GM12878 (cell line): ENCODE results near the gene IFNLR1. TPM values are rescaled to one million over a fixed set of nuclear protein-coding genes. Genes with fewer than 3 reads are reported as not detected.

Experiments used
- ATAC-seq: fragments of 200-7000 bp; cut with Tn5 transposase; 3 replicates; pipeline ENCODE4 v1.9.1; 2020; ENCODE audit warnings: mild to moderate bottlenecking, moderate library complexity
- BruUV-seq: library from RNA; stranded (reverse); fragments of 400-500 nt; replicated peaks from 2 replicates; lab custom pipeline; 2021; lab: Mats Ljungman, UMichigan
- CTCF ChIA-PET: fragments of 300-600 bp; sonication (Branson Sonifier 250); formaldehyde crosslinking; extraction: SDS; loops from one replicate; lab custom pipeline; 2021; ENCODE audit warnings: inconsistent platforms; lab: Yijun Ruan, JAX
- POLR2A ChIA-PET: fragments of 350-600 bp; formaldehyde crosslinking; extraction: SDS; loops from one replicate; lab custom pipeline; 2021; ENCODE audit warnings: inconsistent platforms; lab: Charles Lee
- RAD21 ChIA-PET: fragments of 300-600 bp; sonication (Branson Sonifier 250); formaldehyde crosslinking; loops from one replicate; lab custom pipeline; 2023; ENCODE audit warnings: antibody characterized with exemption; ENCODE audit not compliant: unreplicated experiment; lab: Charles Lee
- SMC1A ChIA-PET: fragments of 300-600 bp; sonication (Branson Sonifier 250); formaldehyde crosslinking; loops from one replicate; lab custom pipeline; 2023; ENCODE audit not compliant: unreplicated experiment, uncharacterized antibody; lab: Charles Lee
- DNase-seq: peaks from one replicate; pipeline ENCODE4 v3.0.0-alpha.2; 2011; ENCODE audit warnings: low read depth, low spot score
- FAIRE-seq: peaks from 3 replicates; lab custom pipeline; 2011; peaks lifted over from hg19 to GRCh38; lab: Jason Lieb, UNC
- H2AFZ ChIP-seq: 2 replicates; pipeline ENCODE4 v1.6.0; 2011; ENCODE audit warnings: low read depth, low read length, control low read depth; ENCODE audit not compliant: control insufficient read depth
- H3K27ac ChIP-seq: 2 replicates; pipeline ENCODE4 v1.5.1; 2011; ENCODE audit warnings: control low read depth; ENCODE audit not compliant: control insufficient read depth, insufficient read depth
- H3K27me3 ChIP-seq, 2 experiments: replicated peaks in 1 of 2; 2 replicates each; pipeline versions ENCODE4 v1.6.0 to v1.6.1; 2011; ENCODE audit warnings: low read length in 1 of 2; ENCODE audit not compliant: control insufficient read depth in 2 of 2, insufficient read depth in 2 of 2
- H3K36me3 ChIP-seq, 2 experiments: 2 replicates each; pipeline ENCODE4 v1.5.1; 2011; ENCODE audit warnings: low read length in 1 of 2; ENCODE audit not compliant: control insufficient read depth in 2 of 2, insufficient read depth in 2 of 2
- H3K4me1 ChIP-seq: 2 replicates; pipeline ENCODE4 v1.6.1; 2011; ENCODE audit warnings: mild to moderate bottlenecking, low read length, moderate library complexity, mixed read lengths; ENCODE audit not compliant: control insufficient read depth, insufficient read depth
- H3K4me2 ChIP-seq: 2 replicates; pipeline ENCODE4 v1.6.0; 2011; ENCODE audit warnings: control low read depth; ENCODE audit not compliant: control insufficient read depth, insufficient read depth
- H3K4me3 ChIP-seq: fragments of 200-600 bp; sonication (generic); 2 replicates; pipeline ENCODE4 v1.5.1; 2016
- H3K79me2 ChIP-seq: 2 replicates; pipeline ENCODE4 v1.6.0; 2011; ENCODE audit warnings: low read length; ENCODE audit not compliant: control insufficient read depth, insufficient read depth
- H3K9ac ChIP-seq: 2 replicates; pipeline ENCODE4 v1.8.0; 2011; ENCODE audit warnings: low read length, control low read depth, mixed read lengths; ENCODE audit not compliant: control insufficient read depth, insufficient read depth
- H3K9me3 ChIP-seq: replicated peaks from 3 replicates; pipeline ENCODE4 v1.5.1; 2011; ENCODE audit warnings: mild to moderate bottlenecking, low read length; ENCODE audit not compliant: control insufficient read depth, insufficient read depth
- H4K20me1 ChIP-seq: 2 replicates; pipeline ENCODE4 v1.6.0; 2011; ENCODE audit not compliant: control insufficient read depth, insufficient read depth
- CHD2 ChIP-seq: IDR thresholded peaks from 2 replicates; pipeline ENCODE4 v1.6.1; 2011; ENCODE audit warnings: low read depth, low read length, improper control_type of control experiment, borderline replicate concordance
- FOXM1 ChIP-seq: IDR thresholded peaks from 2 replicates; pipeline ENCODE4 v1.6.1; 2012; ENCODE audit warnings: low read depth, mild to moderate bottlenecking, inconsistent platforms, low read length, moderate library complexity
- HSF1 ChIP-seq: fragments of 150-350 bp; IDR thresholded peaks from 2 replicates; pipeline ENCODE4 v1.6.1; 2014; ENCODE audit warnings: mild to moderate bottlenecking, low read depth, low read length
- IRF3 ChIP-seq: fragments of 450-650 bp; IDR thresholded peaks from 2 replicates; pipeline ENCODE4 v1.6.1; 2014; ENCODE audit warnings: mild to moderate bottlenecking
- RAD21 ChIP-seq: IDR thresholded peaks from 2 replicates; pipeline ENCODE4 v1.6.1; 2011; ENCODE audit warnings: mild to moderate bottlenecking, low read depth, low read length, moderate library complexity; ENCODE audit not compliant: insufficient read depth
- RUNX3 ChIP-seq: IDR thresholded peaks from 2 replicates; pipeline ENCODE4 v1.6.1; 2012; ENCODE audit warnings: low read length, inconsistent platforms
- SMC3 ChIP-seq: IDR thresholded peaks from 2 replicates; pipeline ENCODE4 v1.6.1; 2011; ENCODE audit warnings: low read length, improper control_type of control experiment, borderline replicate concordance
- SRF ChIP-seq, 2 experiments: IDR thresholded peaks; 2 replicates each; pipeline ENCODE4 v1.6.1; 2011; ENCODE audit warnings: low read depth in 2 of 2, low read length in 2 of 2, mild to moderate bottlenecking in 1 of 2, moderate library complexity in 1 of 2
- YY1 ChIP-seq: IDR thresholded peaks from 2 replicates; pipeline ENCODE4 v1.6.1; 2011; ENCODE audit warnings: low read depth, mild to moderate bottlenecking, low read length
- ZBTB33 ChIP-seq: fragments of 450-650 bp; IDR thresholded peaks from 2 replicates; pipeline ENCODE4 v1.6.1; 2017; ENCODE audit warnings: mild to moderate bottlenecking
- ZNF384 ChIP-seq: IDR thresholded peaks from 2 replicates; pipeline ENCODE4 v1.6.1; 2012; ENCODE audit warnings: low read depth, mild to moderate bottlenecking, low read length, improper control_type of control experiment, borderline replicate concordance
- WGBS: methylation state at CpG from one replicate; pipeline ENCODE4 v1.1.6; 2016; ENCODE audit warnings: low lambda C conversion rate; ENCODE audit not compliant: insufficient replicate concordance, insufficient coverage; ENCODE audit errors: missing lambda C conversion rate; 5-methylcytosine and 5-hydroxymethylcytosine counted together
- in situ Hi-C: fragments of 300-500 bp; cut with MboI; formaldehyde crosslinking; loops from 9 replicates; pipeline ENCODE4 v1.14.3; 2018; ENCODE audit warnings: mixed read lengths
- intact Hi-C: fragments of 100-400 bp; cut with micrococcal nuclease; formaldehyde crosslinking; loops from one replicate; pipeline ENCODE4 v1.14.2; 2022; ENCODE audit not compliant: unreplicated experiment
- polyA plus RNA-seq, 11 experiments: library from polyadenylated mRNA; depleted of rRNA in 4 of 11; unstranded in 6 of 11; stranded (reverse) in 5 of 11; fragments of >200 nt; fragmentation: Nextera tagmentation in 4 of 11; fragmentation: Illumina TruSeq in 1 of 11; extraction: Ambion mirVana in 4 of 11; extraction: Trizol in 1 of 11; gene quantifications; 1 replicate in 1 of 11; 2 replicates in 10 of 11; pipeline versions ENCODE4 v1.2.1 to v1.2.3, GENCODE V29; 2011 to 2016; ENCODE audit warnings: inconsistent platforms in 2 of 11, missing spikeins in 2 of 11, low read depth in 1 of 11
- total RNA-seq, 4 experiments: library from RNA; depleted of rRNA in 3 of 4; stranded (reverse); fragments of >200 nt in 3 of 4; fragmentation: Illumina TruSeq in 1 of 4; extraction: Trizol in 1 of 4; gene quantifications; 2 replicates each; pipeline versions ENCODE4 v1.2.1 to v1.2.3, GENCODE V29; 2013 to 2021
- TF ChIP-seq, protein P1 (sequence below): fragments of 450-650 bp; IDR thresholded peaks from 2 replicates; pipeline ENCODE4 v1.6.1; 2017; ENCODE audit warnings: low read depth, mild to moderate bottlenecking, moderate library complexity
- TF ChIP-seq, protein P2 (sequence below), 3 experiments: IDR thresholded peaks in 2 of 3; conservative IDR thresholded peaks in 1 of 3; 2 replicates each; pipeline ENCODE4 v1.5.1; 2011; ENCODE audit warnings: low read depth in 3 of 3, low read length in 3 of 3, mild to moderate bottlenecking in 3 of 3, control low read depth in 2 of 3, moderate library complexity in 2 of 3, inconsistent platforms in 1 of 3, mixed read lengths in 1 of 3; ENCODE audit not compliant: control insufficient read depth in 2 of 3, insufficient read depth in 1 of 3; ENCODE audit errors: extremely low read depth in 1 of 3

IFNLR1 gene
- total and polyA plus RNA-seq, 10 of the 15 experiments (the other 5 are each of a cell fraction or from before 2014, with no cell fraction given): 0.31 to 5.6 (median 3.9) TPM

DNA sequence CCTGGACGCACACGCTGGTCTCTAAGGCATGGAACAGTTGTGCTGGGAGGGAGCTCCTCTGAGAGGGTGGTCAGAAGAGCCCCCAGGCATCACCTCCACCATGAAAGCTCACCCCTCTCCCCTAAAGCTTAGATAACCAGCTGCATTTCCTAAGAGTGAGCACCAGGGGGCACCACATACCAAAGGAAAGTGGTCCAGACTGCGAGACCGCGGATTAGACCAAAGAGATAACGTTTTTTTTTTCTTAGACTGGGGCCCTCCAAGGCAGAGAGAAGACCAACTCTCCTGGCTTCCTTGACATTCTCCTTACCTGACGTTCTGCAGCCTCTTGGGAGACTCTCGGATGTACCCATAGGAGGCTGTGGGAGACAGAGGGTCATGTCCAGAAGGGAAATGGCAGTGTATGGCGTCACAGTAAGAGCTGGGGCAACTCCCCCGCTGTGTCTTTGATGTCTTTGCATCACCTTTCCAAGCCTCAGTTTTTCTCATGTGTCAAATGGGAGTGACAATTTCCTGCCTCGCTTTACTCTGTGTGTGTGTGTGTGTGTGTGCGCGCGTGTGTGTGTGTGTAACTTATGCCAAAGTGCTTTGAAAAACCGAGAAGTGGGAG lies 12.3 kb upstream of the IFNLR1 start:
- H3K9ac ChIP-seq: no peak overlapping the region
- TF ChIP-seq FOXM1 (peak; percentile 54; the same call in 1 of the 2 replicates), ZBTB33 (no peak), YY1 (0 out of 2 replicates have a peak, but pooled peaks have one; percentile 43), RUNX3 (peak; percentile 56; the same call in 1 of the 2 replicates), SRF (IDR thresholded peaks at IDR 0.05; ENCODE audit: low read depth in 2 of 2, low read length in 2 of 2) (no peak), HSF1 (no peak), IRF3 (no peak), RAD21 (peak; percentile 97), CHD2 (no peak), ZNF384 (peak; percentile 84), SMC3 (peak; percentile 91)
- TF ChIP-seq, protein P1, sequence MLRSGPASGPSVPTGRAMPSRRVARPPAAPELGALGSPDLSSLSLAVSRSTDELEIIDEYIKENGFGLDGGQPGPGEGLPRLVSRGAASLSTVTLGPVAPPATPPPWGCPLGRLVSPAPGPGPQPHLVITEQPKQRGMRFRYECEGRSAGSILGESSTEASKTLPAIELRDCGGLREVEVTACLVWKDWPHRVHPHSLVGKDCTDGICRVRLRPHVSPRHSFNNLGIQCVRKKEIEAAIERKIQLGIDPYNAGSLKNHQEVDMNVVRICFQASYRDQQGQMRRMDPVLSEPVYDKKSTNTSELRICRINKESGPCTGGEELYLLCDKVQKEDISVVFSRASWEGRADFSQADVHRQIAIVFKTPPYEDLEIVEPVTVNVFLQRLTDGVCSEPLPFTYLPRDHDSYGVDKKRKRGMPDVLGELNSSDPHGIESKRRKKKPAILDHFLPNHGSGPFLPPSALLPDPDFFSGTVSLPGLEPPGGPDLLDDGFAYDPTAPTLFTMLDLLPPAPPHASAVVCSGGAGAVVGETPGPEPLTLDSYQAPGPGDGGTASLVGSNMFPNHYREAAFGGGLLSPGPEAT: no peak
- TF ChIP-seq, protein P2, sequence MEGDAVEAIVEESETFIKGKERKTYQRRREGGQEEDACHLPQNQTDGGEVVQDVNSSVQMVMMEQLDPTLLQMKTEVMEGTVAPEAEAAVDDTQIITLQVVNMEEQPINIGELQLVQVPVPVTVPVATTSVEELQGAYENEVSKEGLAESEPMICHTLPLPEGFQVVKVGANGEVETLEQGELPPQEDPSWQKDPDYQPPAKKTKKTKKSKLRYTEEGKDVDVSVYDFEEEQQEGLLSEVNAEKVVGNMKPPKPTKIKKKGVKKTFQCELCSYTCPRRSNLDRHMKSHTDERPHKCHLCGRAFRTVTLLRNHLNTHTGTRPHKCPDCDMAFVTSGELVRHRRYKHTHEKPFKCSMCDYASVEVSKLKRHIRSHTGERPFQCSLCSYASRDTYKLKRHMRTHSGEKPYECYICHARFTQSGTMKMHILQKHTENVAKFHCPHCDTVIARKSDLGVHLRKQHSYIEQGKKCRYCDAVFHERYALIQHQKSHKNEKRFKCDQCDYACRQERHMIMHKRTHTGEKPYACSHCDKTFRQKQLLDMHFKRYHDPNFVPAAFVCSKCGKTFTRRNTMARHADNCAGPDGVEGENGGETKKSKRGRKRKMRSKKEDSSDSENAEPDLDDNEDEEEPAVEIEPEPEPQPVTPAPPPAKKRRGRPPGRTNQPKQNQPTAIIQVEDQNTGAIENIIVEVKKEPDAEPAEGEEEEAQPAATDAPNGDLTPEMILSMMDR (IDR thresholded peaks at IDR 0.05 in 2 of 3, conservative IDR thresholded peaks at IDR 0.05 in 1 of 3; ENCODE audit: control insufficient read depth in 2 of 3, extremely low read depth in 1 of 3, insufficient read depth in 1 of 3, low read depth in 3 of 3, low read length in 3 of 3): peak; percentile 68 to 83 (median 76)
- TF ChIP-seq, all 136 proteins: peak for 7
- BruUV-seq: no TSS peak
- Histone ChIP-seq H3K4me1 (peaks cover 27% of the 10 kb centered on the region), H2AFZ (no peak overlapping the region), H3K79me2 (no peaks in the 10 kb centered on the region), H4K20me1 (no peaks in the 10 kb centered on the region), H3K27ac (no peak overlapping the region), H3K4me2 (peak overlapping the region; percentile 50; the same call in 1 of the 2 replicates), H3K9me3 (no peaks in the 10 kb centered on the region), H3K4me3 (no peak overlapping the region), H3K36me3 (no peaks in the 10 kb centered on the region), H3K27me3 (no peaks in the 10 kb centered on the region; a peak in 1 of 4 replicates)
- WGBS: 15% methylated on average over 12 of the region's 15 CpGs
- ChIA-PET POLR2A (interaction anchor here (0.6 kb wide), 3 partner anchors 24 to 567 kb away, joined by 3 to 5 read pairs (median 3); no protein-coding TSS in a partner anchor), SMC1A (interaction anchor here (0.6 to 7.4 kb wide), 36 partner anchors 10 to 1558 kb away, joined by 3 to 297 read pairs (median 4); partner anchors contain the start of genes GRHL3 and NIPAL3), RAD21 (interaction anchor here (0.5 to 7.6 kb wide), 26 partner anchors 10 to 650 kb away, joined by 3 to 225 read pairs (median 5); partner anchors contain the start of genes IFNLR1 and NIPAL3), CTCF (interaction anchor here (0.6 to 7.0 kb wide), 58 partner anchors 9 to 631 kb away, joined by 3 to 451 read pairs (median 4); partner anchors contain the start of genes GRHL3, IFNLR1 and NIPAL3)
- DNase-seq (no peak), ATAC-seq (peak; percentile 71), FAIRE-seq (peak; percentile 97)
- in situ Hi-C loops (no loop called here), intact Hi-C loops (loop anchor here (1.0 to 5.0 kb wide), 5 partner anchors 49 to 436 kb away; no protein-coding TSS in a partner anchor)
